Measurements from ENCODE around the gene STK26. TPM values are rescaled to one million over a fixed set of nuclear protein-coding genes. Genes with fewer than 3 reads are reported as not detected.

The STK26 gene
- total and polyA plus RNA-seq, 2 donors (not counting 1 experiment from before 2014, with no cell fraction given): 12.4 to 32.1 TPM

- ATAC-seq (ENCODE audit: low read depth) (no peak), DNase-seq (no peak)
- H3K9ac ChIP-seq (ENCODE audit: low read length): no peak overlapping the region
- Mint-ChIP-seq H3K4me1 (no peaks in the 10 kb centered on the region), H3K27me3 (peaks cover 3% of the 10 kb centered on the region), H3K9me3 (ENCODE audit: insufficient read depth) (no peaks in the 10 kb centered on the region), H3K4me3 (no peak overlapping the region), H3K27ac (no peak overlapping the region)
- no peaks in the 10 kb centered on the region for H3K36me3 ChIP-seq (replicated peaks in 1 of 2; ENCODE audit: control extremely low read depth in 1 of 2, control insufficient read depth in 1 of 2, extremely low read depth in 1 of 2, insufficient read depth in 2 of 2, low read length in 1 of 2)
- intact Hi-C loops (cut with micrococcal nuclease): loop anchor here (5.0 kb wide), 1 partner anchor 522 kb away; no protein-coding TSS in a partner anchor
- H3K4me2 ChIP-seq (replicated peaks; ENCODE audit: low read depth, low read length, poor library complexity, severe bottlenecking): no peak overlapping the region
- H3K9me3 ChIP-seq (ENCODE audit: control extremely low read depth in 1 of 3, control insufficient read depth in 2 of 3, insufficient read depth in 1 of 3, low read length in 2 of 3): no peaks in the 10 kb centered on the region
- no peak for TF ChIP-seq EZH2 (IDR thresholded peaks at IDR 0.05; ENCODE audit: borderline replicate concordance, insufficient read depth, low read depth, low read length, poor library complexity, severe bottlenecking)
- TF ChIP-seq CTCF (IDR thresholded peaks at IDR 0.05): no peak
- H3K79me2 ChIP-seq (ENCODE audit: control insufficient read depth, insufficient read depth, low read length): no peaks in the 10 kb centered on the region
- no peak overlapping the region for H3K27ac ChIP-seq (ENCODE audit: low read length in 2 of 2)
- H4K20me1 ChIP-seq (ENCODE audit: control insufficient read depth, insufficient read depth, low read length, poor library complexity, severe bottlenecking): no peaks in the 10 kb centered on the region
- no peak overlapping the region for H3K4me3 ChIP-seq (ENCODE audit: control extremely low read depth in 1 of 5, extremely low read depth in 1 of 5, insufficient read depth in 1 of 5, low read depth in 2 of 5, low read length in 4 of 5)
- no peak overlapping the region for H2AFZ ChIP-seq (ENCODE audit: insufficient read depth, low read depth, low read length, poor library complexity, severe bottlenecking)
- H3K4me1 ChIP-seq (ENCODE audit: control insufficient read depth in 2 of 2, insufficient read depth in 2 of 2, low read length in 2 of 2): no peaks in the 10 kb centered on the region
- ChIA-PET POLR2A (interaction anchor here (0.7 kb wide), 1 partner anchor 19 kb away, joined by 7 read pairs; no protein-coding TSS in a partner anchor), CTCF (interaction anchor here (1.4 to 3.2 kb wide), 3 partner anchors 22 to 541 kb away, joined by 3 to 32 read pairs (median 13); partner anchors contain the start of gene RAP2C)
- WGBS (ENCODE audit: insufficient coverage): no CpG with 5 or more reads among the region's 8 CpGs
- peaks cover 0 to 5% (median 0%) of the 10 kb centered on the region in 4 experiments for H3K27me3 ChIP-seq (replicated peaks in 1 of 4; ENCODE audit: control extremely low read depth in 1 of 4, control insufficient read depth in 3 of 4, insufficient read depth in 4 of 4, low read length in 3 of 4)
Measured at GRCh38 chrX:132090403-132091159, 67.5 kb downstream of the STK26 start.
